Endothelial cell of umbilical vein (primary cell): ENCODE results near the gene IBSP. TPM values are rescaled to one million over a fixed set of nuclear protein-coding genes. Genes with fewer than 3 reads are reported as not detected.

Source experiments
- BruUV-seq: library from RNA; stranded (reverse); fragments of 400-500 nt; replicated peaks from 2 replicates; lab custom pipeline; 2021; lab: Mats Ljungman, UMichigan
- CTCF ChIA-PET: fragments of 300-600, 350-600 bp; sonication (Branson Sonifier 250); formaldehyde crosslinking; loops from one replicate; lab custom pipeline; 2021; ENCODE audit warnings: antibody characterized with exemption, inconsistent platforms; lab: Charles Lee
- POLR2A ChIA-PET: fragments of 300-600, 350-600 bp; sonication (Branson Sonifier 250); formaldehyde crosslinking; loops from one replicate; lab custom pipeline; 2021; ENCODE audit warnings: antibody characterized with exemption, inconsistent platforms; lab: Charles Lee
- DNase-seq: peaks from one replicate; pipeline ENCODE4 v3.0.0-alpha.2; 2011; ENCODE audit warnings: low read depth, low spot score
- FAIRE-seq: peaks from 2 replicates; lab custom pipeline; 2011; peaks lifted over from hg19 to GRCh38; lab: Jason Lieb, UNC
- H2AFZ ChIP-seq: 2 replicates; pipeline ENCODE4 v1.6.0; 2012; ENCODE audit warnings: low read depth, low read length, control low read depth, inconsistent platforms
- H3K27ac ChIP-seq: 2 replicates; pipeline ENCODE4 v1.5.1; 2011; ENCODE audit warnings: low read depth, mild to moderate bottlenecking, control low read depth, low read length, moderate library complexity; ENCODE audit not compliant: insufficient read depth
- H3K27me3 ChIP-seq, 2 experiments: 2 replicates each; pipeline versions ENCODE4 v1.6.0 to v1.6.1; 2011; ENCODE audit warnings: low read length in 2 of 2, mixed read lengths in 1 of 2; ENCODE audit not compliant: control insufficient read depth in 2 of 2, insufficient read depth in 2 of 2
- H3K36me3 ChIP-seq, 2 experiments: 2 replicates in 1 of 2; 3 replicates in 1 of 2; pipeline ENCODE4 v1.5.1; 2011; ENCODE audit warnings: low read length in 2 of 2, mild to moderate bottlenecking in 1 of 2, moderate library complexity in 1 of 2; ENCODE audit not compliant: control insufficient read depth in 2 of 2, insufficient read depth in 2 of 2; ENCODE audit errors: extremely low read depth in 1 of 2
- H3K4me1 ChIP-seq: 3 replicates; pipeline ENCODE4 v1.5.1; 2011; ENCODE audit warnings: mild to moderate bottlenecking, low read length; ENCODE audit not compliant: control insufficient read depth, insufficient read depth; ENCODE audit errors: extremely low read depth
- H3K4me2 ChIP-seq: 2 replicates; pipeline ENCODE4 v1.6.1; 2011; ENCODE audit warnings: low read length, control low read depth, mixed read lengths; ENCODE audit not compliant: insufficient read depth
- H3K4me3 ChIP-seq, 3 experiments: fragments of 200-600 bp in 1 of 3; sonication (generic), shearing (Covaris generic) in 1 of 3; replicated peaks in 1 of 3; 2 replicates each; pipeline ENCODE4 v1.5.1; 2011 to 2016; ENCODE audit warnings: control low read depth in 3 of 3, low read length in 3 of 3, mild to moderate bottlenecking in 2 of 3, inconsistent platforms in 1 of 3, low read depth in 1 of 3, moderate library complexity in 1 of 3; ENCODE audit not compliant: insufficient read depth in 1 of 3
- H3K79me2 ChIP-seq: 2 replicates; pipeline ENCODE4 v1.6.0; 2012; ENCODE audit warnings: low read length, inconsistent platforms; ENCODE audit not compliant: control insufficient read depth, insufficient read depth
- H3K9ac ChIP-seq: replicated peaks from 2 replicates; pipeline ENCODE3; 2011; ENCODE audit warnings: low read length, control low read depth; ENCODE audit not compliant: insufficient read depth; ENCODE audit errors: extremely low read depth
- H3K9me1 ChIP-seq: replicated peaks from 3 replicates; pipeline ENCODE4 v1.6.0; 2011; ENCODE audit warnings: mild to moderate bottlenecking, low read length; ENCODE audit not compliant: control insufficient read depth, insufficient read depth; ENCODE audit errors: extremely low read depth
- H3K9me3 ChIP-seq: replicated peaks from 2 replicates; pipeline ENCODE4 v1.5.1; 2012; ENCODE audit warnings: low read length, inconsistent platforms; ENCODE audit not compliant: control insufficient read depth, insufficient read depth
- H4K20me1 ChIP-seq: replicated peaks from 2 replicates; pipeline ENCODE3; 2011; ENCODE audit warnings: mild to moderate bottlenecking, low read length; ENCODE audit not compliant: control insufficient read depth, insufficient read depth; ENCODE audit errors: extremely low read depth
- EZH2 ChIP-seq: IDR thresholded peaks from 2 replicates; pipeline ENCODE4 v1.6.1; 2012; ENCODE audit warnings: borderline replicate concordance, low read depth, mild to moderate bottlenecking, moderate library complexity, low read length, inconsistent platforms; ENCODE audit not compliant: severe bottlenecking
- FOS ChIP-seq: IDR thresholded peaks from 2 replicates; pipeline ENCODE4 v1.6.1; 2011; ENCODE audit warnings: mild to moderate bottlenecking, low read length, moderate library complexity, borderline replicate concordance; ENCODE audit not compliant: insufficient read depth
- GATA2 ChIP-seq: IDR thresholded peaks from 2 replicates; pipeline ENCODE4 v1.7.0; 2011; ENCODE audit warnings: low read depth, mild to moderate bottlenecking, moderate library complexity, mixed read lengths, low read length; ENCODE audit not compliant: insufficient read length, insufficient read depth
- JUN ChIP-seq: IDR thresholded peaks from 2 replicates; pipeline ENCODE4 v1.6.1; 2011; ENCODE audit warnings: borderline replicate concordance, low read depth; ENCODE audit not compliant: insufficient read length, insufficient read depth
- MYC ChIP-seq: IDR thresholded peaks from one replicate; pipeline ENCODE4 v1.6.1; 2011; ENCODE audit warnings: mild to moderate bottlenecking, low read depth, low read length
- POLR2AphosphoS5 ChIP-seq: IDR thresholded peaks from 2 replicates; pipeline ENCODE4 v1.6.1; 2012; ENCODE audit warnings: low read depth, mild to moderate bottlenecking, control low read depth, low read length, moderate library complexity; ENCODE audit not compliant: insufficient read depth
- dilution Hi-C: fragments of 300-500 bp; cut with MboI; formaldehyde crosslinking; loops from one replicate; pipeline ENCODE4 v1.15.0; 2019; ENCODE audit warnings: low sequenced_read_pairs; ENCODE audit not compliant: extremely low pct_ligation_motif_present
- intact Hi-C: fragments of 100-400 bp; cut with micrococcal nuclease; formaldehyde crosslinking; loops from one replicate; pipeline ENCODE4 v1.10.0; 2022
- polyA plus RNA-seq, 4 experiments: library from polyadenylated mRNA; depleted of rRNA in 3 of 4; stranded (reverse) in 3 of 4; unstranded in 1 of 4; fragments of >200 nt; gene quantifications; 2 replicates each; pipeline versions ENCODE4 v1.2.1 to v1.2.3, GENCODE V29; 2011 to 2012; ENCODE audit warnings: missing spikeins in 1 of 4
- total RNA-seq: library from RNA; stranded (reverse); gene quantifications from 2 replicates; pipeline ENCODE4 v1.2.3, GENCODE V29; 2021
- TF ChIP-seq, protein P1 (sequence below), 2 donors: IDR thresholded peaks; 1 replicate in 1 of 2; 2 replicates in 1 of 2; pipeline ENCODE4 v1.5.1; 2011; ENCODE audit warnings: low read length in 2 of 2, mild to moderate bottlenecking in 2 of 2, moderate library complexity in 2 of 2, control low read depth in 1 of 2, inconsistent platforms in 1 of 2, low read depth in 1 of 2; ENCODE audit not compliant: insufficient read depth in 1 of 2; ENCODE audit errors: extremely low read depth in 1 of 2
- TF ChIP-seq, protein P2 (sequence below): IDR thresholded peaks from 2 replicates; pipeline ENCODE4 v1.6.1; 2011; ENCODE audit not compliant: insufficient read depth, insufficient read length

The IBSP gene
- total and polyA plus RNA-seq, 2 donors (not counting 3 experiments of a cell fraction or from before 2014, with no cell fraction given): not detected

DNA sequence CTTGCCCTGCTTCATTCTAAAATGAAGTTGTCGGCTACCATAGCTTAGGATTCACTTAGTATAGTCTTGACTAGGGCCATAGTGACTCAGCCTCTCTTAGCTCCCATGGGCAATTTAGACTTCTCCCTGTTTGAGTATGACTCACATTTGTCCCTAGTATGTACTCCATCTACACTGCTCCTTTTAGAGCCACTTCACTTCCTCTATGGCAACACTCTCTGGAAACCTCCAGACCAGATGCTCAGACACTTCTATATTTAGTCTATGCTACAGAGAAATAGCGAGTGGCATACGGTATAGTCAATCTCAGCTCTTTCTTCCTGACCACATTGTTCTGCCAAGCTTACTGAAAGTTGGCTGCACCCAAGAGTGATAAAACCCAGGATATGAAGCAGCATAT, 44.6 kb downstream of the IBSP start:
- peak overlapping the region; percentile 3 for H3K27ac ChIP-seq
- H3K9me1 ChIP-seq: no peaks in the 10 kb centered on the region
- dilution Hi-C loops (no loop called here), intact Hi-C loops (loop anchor here (1.0 kb wide), 1 partner anchor 612 kb away; no protein-coding TSS in a partner anchor)
- CTCF ChIA-PET: interaction anchor here (0.9 to 3.5 kb wide), 5 partner anchors 9 to 302 kb away, joined by 3 to 27 read pairs (median 4); no protein-coding TSS in a partner anchor
- no peak overlapping the region for H3K4me3 ChIP-seq
- peak overlapping the region; percentile 35 for H3K4me2 ChIP-seq
- no peaks in the 10 kb centered on the region for H3K36me3 ChIP-seq
- H3K9ac ChIP-seq: no peak overlapping the region
- BruUV-seq: no TSS peak
- DNase-seq (peak; percentile 52), FAIRE-seq (peak; percentile 60)
- no peaks in the 10 kb centered on the region for H3K79me2 ChIP-seq
- peaks cover 2 to 3% of the 10 kb centered on the region in 2 experiments for H3K27me3 ChIP-seq
- POLR2A ChIA-PET: no interaction called here
- peak overlapping the region; percentile 11 for H2AFZ ChIP-seq
- H3K4me1 ChIP-seq: peaks cover 8% of the 10 kb centered on the region
- TF ChIP-seq GATA2 (no peak), POLR2AphosphoS5 (no peak), JUN (peak; percentile 66), EZH2 (no peak), MYC (no peak), FOS (peak; percentile 79)
- TF ChIP-seq, protein P1, sequence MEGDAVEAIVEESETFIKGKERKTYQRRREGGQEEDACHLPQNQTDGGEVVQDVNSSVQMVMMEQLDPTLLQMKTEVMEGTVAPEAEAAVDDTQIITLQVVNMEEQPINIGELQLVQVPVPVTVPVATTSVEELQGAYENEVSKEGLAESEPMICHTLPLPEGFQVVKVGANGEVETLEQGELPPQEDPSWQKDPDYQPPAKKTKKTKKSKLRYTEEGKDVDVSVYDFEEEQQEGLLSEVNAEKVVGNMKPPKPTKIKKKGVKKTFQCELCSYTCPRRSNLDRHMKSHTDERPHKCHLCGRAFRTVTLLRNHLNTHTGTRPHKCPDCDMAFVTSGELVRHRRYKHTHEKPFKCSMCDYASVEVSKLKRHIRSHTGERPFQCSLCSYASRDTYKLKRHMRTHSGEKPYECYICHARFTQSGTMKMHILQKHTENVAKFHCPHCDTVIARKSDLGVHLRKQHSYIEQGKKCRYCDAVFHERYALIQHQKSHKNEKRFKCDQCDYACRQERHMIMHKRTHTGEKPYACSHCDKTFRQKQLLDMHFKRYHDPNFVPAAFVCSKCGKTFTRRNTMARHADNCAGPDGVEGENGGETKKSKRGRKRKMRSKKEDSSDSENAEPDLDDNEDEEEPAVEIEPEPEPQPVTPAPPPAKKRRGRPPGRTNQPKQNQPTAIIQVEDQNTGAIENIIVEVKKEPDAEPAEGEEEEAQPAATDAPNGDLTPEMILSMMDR (IDR thresholded peaks at IDR 0.05; ENCODE audit: extremely low read depth in 1 of 2, insufficient read depth in 1 of 2, low read depth in 1 of 2, low read length in 2 of 2): no peak
- TF ChIP-seq, protein P2, sequence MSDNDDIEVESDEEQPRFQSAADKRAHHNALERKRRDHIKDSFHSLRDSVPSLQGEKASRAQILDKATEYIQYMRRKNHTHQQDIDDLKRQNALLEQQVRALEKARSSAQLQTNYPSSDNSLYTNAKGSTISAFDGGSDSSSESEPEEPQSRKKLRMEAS: no peak
- no peaks in the 10 kb centered on the region for H4K20me1 ChIP-seq
- no peaks in the 10 kb centered on the region for H3K9me3 ChIP-seq
